Panc1 (cell line): Measurements from ENCODE around the gene C17orf67.

Experiments used
- POLR2AphosphoS5 ChIP-seq: IDR thresholded peaks from 2 replicates; pipeline ENCODE4 v1.6.1; 2012; ENCODE audit warnings: mild to moderate bottlenecking, low read depth, low read length, moderate library complexity
- TCF7L2 ChIP-seq: IDR thresholded peaks from 2 replicates; pipeline ENCODE4 v1.6.1; 2011; ENCODE audit warnings: mild to moderate bottlenecking, low read depth, low read length, inconsistent platforms
- TF ChIP-seq, protein P1 (sequence below): fragments of 450-650 bp; IDR thresholded peaks from 2 replicates; pipeline ENCODE4 v1.5.1; 2017; ENCODE audit warnings: mild to moderate bottlenecking
- TF ChIP-seq, protein P2 (sequence below), 2 experiments: IDR thresholded peaks; 2 replicates each; pipeline ENCODE4 v1.6.1; 2011 to 2012; ENCODE audit warnings: low read depth in 2 of 2, control low read depth in 1 of 2, low read length in 1 of 2, mild to moderate bottlenecking in 1 of 2, moderate library complexity in 1 of 2; ENCODE audit not compliant: insufficient read depth in 1 of 2

DNA sequence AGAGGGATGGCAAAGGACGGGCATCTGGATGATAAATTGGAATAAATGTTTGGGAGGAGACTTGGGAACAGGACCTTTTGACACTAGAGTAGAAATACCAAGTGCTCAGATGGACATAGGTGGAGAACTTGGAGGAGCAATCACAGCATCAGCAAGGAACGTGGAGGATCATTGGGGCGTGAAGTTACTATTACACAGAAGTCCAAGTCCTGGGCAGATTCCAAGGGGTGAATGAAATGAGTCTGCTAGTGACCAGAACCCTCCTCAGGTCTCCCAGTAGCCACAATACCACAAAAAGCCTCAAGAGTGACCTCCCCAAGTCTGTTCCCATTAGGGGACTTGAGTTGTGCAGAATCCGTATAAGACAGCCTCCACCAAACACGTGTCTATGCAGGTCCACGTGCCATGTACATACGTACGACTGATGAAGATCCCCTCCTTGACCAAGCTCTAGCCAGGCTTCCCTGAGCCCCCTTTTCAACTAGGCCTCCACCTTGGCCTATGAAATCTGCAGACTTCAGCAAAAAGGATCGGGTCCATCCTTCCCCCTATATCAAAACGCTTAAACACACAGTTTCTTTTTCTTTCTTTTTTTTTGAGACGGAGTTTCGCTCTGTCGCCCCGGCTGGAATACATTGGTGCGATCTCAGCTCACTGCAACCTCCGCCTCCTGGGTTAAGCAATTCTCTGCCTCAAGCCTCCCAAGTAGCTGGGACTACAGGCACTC is 2.2 kb downstream of the C17orf67 start:
- TF ChIP-seq POLR2AphosphoS5, result no peak
- TF ChIP-seq, protein P1, sequence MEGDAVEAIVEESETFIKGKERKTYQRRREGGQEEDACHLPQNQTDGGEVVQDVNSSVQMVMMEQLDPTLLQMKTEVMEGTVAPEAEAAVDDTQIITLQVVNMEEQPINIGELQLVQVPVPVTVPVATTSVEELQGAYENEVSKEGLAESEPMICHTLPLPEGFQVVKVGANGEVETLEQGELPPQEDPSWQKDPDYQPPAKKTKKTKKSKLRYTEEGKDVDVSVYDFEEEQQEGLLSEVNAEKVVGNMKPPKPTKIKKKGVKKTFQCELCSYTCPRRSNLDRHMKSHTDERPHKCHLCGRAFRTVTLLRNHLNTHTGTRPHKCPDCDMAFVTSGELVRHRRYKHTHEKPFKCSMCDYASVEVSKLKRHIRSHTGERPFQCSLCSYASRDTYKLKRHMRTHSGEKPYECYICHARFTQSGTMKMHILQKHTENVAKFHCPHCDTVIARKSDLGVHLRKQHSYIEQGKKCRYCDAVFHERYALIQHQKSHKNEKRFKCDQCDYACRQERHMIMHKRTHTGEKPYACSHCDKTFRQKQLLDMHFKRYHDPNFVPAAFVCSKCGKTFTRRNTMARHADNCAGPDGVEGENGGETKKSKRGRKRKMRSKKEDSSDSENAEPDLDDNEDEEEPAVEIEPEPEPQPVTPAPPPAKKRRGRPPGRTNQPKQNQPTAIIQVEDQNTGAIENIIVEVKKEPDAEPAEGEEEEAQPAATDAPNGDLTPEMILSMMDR, result no peak
- TF ChIP-seq, protein P2, sequence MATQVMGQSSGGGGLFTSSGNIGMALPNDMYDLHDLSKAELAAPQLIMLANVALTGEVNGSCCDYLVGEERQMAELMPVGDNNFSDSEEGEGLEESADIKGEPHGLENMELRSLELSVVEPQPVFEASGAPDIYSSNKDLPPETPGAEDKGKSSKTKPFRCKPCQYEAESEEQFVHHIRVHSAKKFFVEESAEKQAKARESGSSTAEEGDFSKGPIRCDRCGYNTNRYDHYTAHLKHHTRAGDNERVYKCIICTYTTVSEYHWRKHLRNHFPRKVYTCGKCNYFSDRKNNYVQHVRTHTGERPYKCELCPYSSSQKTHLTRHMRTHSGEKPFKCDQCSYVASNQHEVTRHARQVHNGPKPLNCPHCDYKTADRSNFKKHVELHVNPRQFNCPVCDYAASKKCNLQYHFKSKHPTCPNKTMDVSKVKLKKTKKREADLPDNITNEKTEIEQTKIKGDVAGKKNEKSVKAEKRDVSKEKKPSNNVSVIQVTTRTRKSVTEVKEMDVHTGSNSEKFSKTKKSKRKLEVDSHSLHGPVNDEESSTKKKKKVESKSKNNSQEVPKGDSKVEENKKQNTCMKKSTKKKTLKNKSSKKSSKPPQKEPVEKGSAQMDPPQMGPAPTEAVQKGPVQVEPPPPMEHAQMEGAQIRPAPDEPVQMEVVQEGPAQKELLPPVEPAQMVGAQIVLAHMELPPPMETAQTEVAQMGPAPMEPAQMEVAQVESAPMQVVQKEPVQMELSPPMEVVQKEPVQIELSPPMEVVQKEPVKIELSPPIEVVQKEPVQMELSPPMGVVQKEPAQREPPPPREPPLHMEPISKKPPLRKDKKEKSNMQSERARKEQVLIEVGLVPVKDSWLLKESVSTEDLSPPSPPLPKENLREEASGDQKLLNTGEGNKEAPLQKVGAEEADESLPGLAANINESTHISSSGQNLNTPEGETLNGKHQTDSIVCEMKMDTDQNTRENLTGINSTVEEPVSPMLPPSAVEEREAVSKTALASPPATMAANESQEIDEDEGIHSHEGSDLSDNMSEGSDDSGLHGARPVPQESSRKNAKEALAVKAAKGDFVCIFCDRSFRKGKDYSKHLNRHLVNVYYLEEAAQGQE (IDR thresholded peaks at IDR 0.05; ENCODE audit: insufficient read depth in 1 of 2, low read depth in 2 of 2, low read length in 1 of 2), result no peak
- TF ChIP-seq TCF7L2, result no peak
